Endometrial microvascular endothelial cells (primary cell): ENCODE measurements around the gene CROCC2. TPM values are rescaled to one million over a fixed set of nuclear protein-coding genes. Genes with fewer than 3 reads are reported as not detected.

ENCODE experiments used
- in situ Hi-C: cut with HindIII; loops from 2 replicates; pipeline ENCODE4 v1.10.0; 2017; ENCODE audit warnings: low sequenced_read_pairs, low pct_unique_long_range_greater_than_20kb; ENCODE audit errors: inconsistent ontology term
- total RNA-seq: library from RNA; depleted of rRNA; stranded (reverse); fragments of >200 nt; gene quantifications from one replicate; pipeline ENCODE4 v1.2.3, GENCODE V29; 2015; ENCODE audit errors: inconsistent ontology term

CROCC2 gene
- total RNA-seq, 1 donor from 2014 or later = not detected

- in situ Hi-C loops = no loop called here
These were observed 42.0 kb downstream of the CROCC2 start for GRCh38 chr2:240948086-240948485.

- in situ Hi-C loops = no loop called here
These were observed 43.0 kb downstream of the CROCC2 start for GRCh38 chr2:240948905-240949790.

GRCh38 chr2:240949791-240950705, 43.9 kb downstream of the CROCC2 start:
- in situ Hi-C loops = no loop called here

- in situ Hi-C loops = no loop called here
These were observed 45.0 kb downstream of the CROCC2 start for GRCh38 chr2:240951045-240951594.

- in situ Hi-C loops = no loop called here
These were observed 46.5 kb downstream of the CROCC2 start for GRCh38 chr2:240952496-240953246.

GRCh38 chr2:240953426-240954410, 47.6 kb downstream of the CROCC2 start:
- in situ Hi-C loops = no loop called here

- in situ Hi-C loops = no loop called here
These were observed 48.5 kb downstream of the CROCC2 start for GRCh38 chr2:240954436-240955305.

GRCh38 chr2:240955306-240956170, 49.4 kb downstream of the CROCC2 start:
- in situ Hi-C loops = no loop called here

- in situ Hi-C loops = no loop called here
These were observed 50.2 kb downstream of the CROCC2 start for GRCh38 chr2:240956171-240956934.

GRCh38 chr2:240956935-240957655, 51.0 kb downstream of the CROCC2 start:
- in situ Hi-C loops = no loop called here

- in situ Hi-C loops = no loop called here
These were observed 51.7 kb downstream of the CROCC2 start for GRCh38 chr2:240957656-240958365.

GRCh38 chr2:240958366-240959213, 52.5 kb downstream of the CROCC2 start:
- in situ Hi-C loops = no loop called here

GRCh38 chr2:240959214-240959940, 53.2 kb downstream of the CROCC2 start:
- in situ Hi-C loops = no loop called here
